Ishikawa (cell line): ENCODE measurements around the gene QARS1.

Experiments
- CEBPB ChIP-seq: IDR thresholded peaks from 2 replicates; pipeline ENCODE4 v1.6.1; 2012
- CREB1 ChIP-seq: IDR thresholded peaks from 2 replicates; pipeline ENCODE4 v1.6.1; 2012; ENCODE audit warnings: low read depth
- EGR1 ChIP-seq: IDR thresholded peaks from 2 replicates; pipeline ENCODE4 v1.6.1; 2012
- EP300 ChIP-seq: IDR thresholded peaks from 2 replicates; pipeline ENCODE4 v1.6.1; 2012; ENCODE audit warnings: borderline replicate concordance
- FOXM1 ChIP-seq: IDR thresholded peaks from 2 replicates; pipeline ENCODE4 v1.6.1; 2012; ENCODE audit warnings: low read depth, borderline replicate concordance
- NFIC ChIP-seq: IDR thresholded peaks from 2 replicates; pipeline ENCODE4 v1.6.1; 2012
- RAD21 ChIP-seq: IDR thresholded peaks from 2 replicates; pipeline ENCODE4 v1.6.1; 2012; ENCODE audit warnings: low read depth
- TAF1 ChIP-seq: IDR thresholded peaks from 2 replicates; pipeline ENCODE4 v1.6.1; 2012; ENCODE audit warnings: low read depth, mild to moderate bottlenecking
- TCF12 ChIP-seq: IDR thresholded peaks from 2 replicates; pipeline ENCODE4 v1.6.1; 2012; ENCODE audit warnings: low read depth
- TEAD4 ChIP-seq: IDR thresholded peaks from 2 replicates; pipeline ENCODE4 v1.6.1; 2012
- YY1 ChIP-seq: IDR thresholded peaks from 2 replicates; pipeline ENCODE4 v1.6.1; 2012; ENCODE audit warnings: low read depth
- ZBTB7A ChIP-seq: IDR thresholded peaks from 2 replicates; pipeline ENCODE4 v1.6.1; 2012; ENCODE audit warnings: low read depth
- TF ChIP-seq, protein P1 (sequence below): IDR thresholded peaks from 2 replicates; pipeline ENCODE4 v1.6.1; 2012; ENCODE audit warnings: low read depth, mild to moderate bottlenecking
- TF ChIP-seq, protein P2 (sequence below): IDR thresholded peaks from 2 replicates; pipeline ENCODE4 v1.6.1; 2012
- TF ChIP-seq, protein P3 (sequence below): IDR thresholded peaks from 2 replicates; pipeline ENCODE4 v1.6.1; 2012

The QARS1 gene

DNA sequence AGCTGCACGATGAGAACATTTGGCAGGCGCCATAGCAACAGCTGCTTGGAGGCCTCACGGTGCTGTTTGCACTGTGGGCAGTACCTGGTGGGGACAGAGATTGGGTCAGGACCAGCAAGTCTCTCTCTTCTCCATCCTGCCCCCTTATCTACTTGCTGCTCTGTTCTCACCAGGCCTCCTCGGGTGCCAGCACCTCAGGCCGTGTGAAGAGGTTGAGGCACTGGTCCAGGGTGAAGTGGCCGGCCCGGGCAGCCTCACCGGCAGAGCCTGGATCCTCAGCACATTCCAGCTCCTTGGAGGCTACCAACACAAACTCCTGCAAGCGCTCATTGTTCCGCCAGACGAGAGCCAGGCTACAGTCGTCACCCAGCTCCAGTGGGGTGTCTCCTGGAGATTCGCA lies 6.2 kb upstream of the QARS1 start:
- TF ChIP-seq CEBPB = no peak
- no peak for TF ChIP-seq CREB1
- TF ChIP-seq RAD21 = no peak
- TF ChIP-seq, protein P1, sequence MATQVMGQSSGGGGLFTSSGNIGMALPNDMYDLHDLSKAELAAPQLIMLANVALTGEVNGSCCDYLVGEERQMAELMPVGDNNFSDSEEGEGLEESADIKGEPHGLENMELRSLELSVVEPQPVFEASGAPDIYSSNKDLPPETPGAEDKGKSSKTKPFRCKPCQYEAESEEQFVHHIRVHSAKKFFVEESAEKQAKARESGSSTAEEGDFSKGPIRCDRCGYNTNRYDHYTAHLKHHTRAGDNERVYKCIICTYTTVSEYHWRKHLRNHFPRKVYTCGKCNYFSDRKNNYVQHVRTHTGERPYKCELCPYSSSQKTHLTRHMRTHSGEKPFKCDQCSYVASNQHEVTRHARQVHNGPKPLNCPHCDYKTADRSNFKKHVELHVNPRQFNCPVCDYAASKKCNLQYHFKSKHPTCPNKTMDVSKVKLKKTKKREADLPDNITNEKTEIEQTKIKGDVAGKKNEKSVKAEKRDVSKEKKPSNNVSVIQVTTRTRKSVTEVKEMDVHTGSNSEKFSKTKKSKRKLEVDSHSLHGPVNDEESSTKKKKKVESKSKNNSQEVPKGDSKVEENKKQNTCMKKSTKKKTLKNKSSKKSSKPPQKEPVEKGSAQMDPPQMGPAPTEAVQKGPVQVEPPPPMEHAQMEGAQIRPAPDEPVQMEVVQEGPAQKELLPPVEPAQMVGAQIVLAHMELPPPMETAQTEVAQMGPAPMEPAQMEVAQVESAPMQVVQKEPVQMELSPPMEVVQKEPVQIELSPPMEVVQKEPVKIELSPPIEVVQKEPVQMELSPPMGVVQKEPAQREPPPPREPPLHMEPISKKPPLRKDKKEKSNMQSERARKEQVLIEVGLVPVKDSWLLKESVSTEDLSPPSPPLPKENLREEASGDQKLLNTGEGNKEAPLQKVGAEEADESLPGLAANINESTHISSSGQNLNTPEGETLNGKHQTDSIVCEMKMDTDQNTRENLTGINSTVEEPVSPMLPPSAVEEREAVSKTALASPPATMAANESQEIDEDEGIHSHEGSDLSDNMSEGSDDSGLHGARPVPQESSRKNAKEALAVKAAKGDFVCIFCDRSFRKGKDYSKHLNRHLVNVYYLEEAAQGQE = no peak
- no peak for TF ChIP-seq EGR1

DNA sequence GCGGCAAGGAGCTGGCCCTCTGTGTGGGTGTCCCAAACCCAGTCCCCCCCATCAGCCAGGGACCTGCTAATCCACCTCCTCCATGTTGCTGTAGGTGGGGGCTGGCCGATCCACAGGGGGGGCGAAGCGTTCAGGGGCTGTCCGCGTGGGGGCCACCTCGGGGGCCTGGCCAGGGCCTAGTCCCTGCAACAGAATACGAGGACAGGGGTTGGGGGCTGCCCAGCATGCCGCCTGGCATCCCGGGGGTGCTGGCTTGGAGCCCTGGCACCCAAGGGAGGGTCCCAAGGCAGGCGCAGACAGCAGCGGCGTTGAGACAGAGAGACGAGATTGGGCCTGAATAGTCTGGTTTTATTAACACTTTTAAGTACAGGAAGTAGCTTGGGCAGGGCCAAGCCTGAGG lies 3.8 kb upstream of the QARS1 start:
- TF ChIP-seq NFIC = no peak
- TF ChIP-seq EGR1 = no peak
- TF ChIP-seq ZBTB7A = no peak
- no peak for TF ChIP-seq YY1
- TF ChIP-seq RAD21 = no peak
- TF ChIP-seq, protein P1 = no peak
- no peak for TF ChIP-seq TCF12
- TF ChIP-seq EP300 = no peak
- TF ChIP-seq CREB1 = no peak
- no peak for TF ChIP-seq FOXM1
- TF ChIP-seq, protein P2, sequence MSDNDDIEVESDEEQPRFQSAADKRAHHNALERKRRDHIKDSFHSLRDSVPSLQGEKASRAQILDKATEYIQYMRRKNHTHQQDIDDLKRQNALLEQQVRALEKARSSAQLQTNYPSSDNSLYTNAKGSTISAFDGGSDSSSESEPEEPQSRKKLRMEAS = no peak
- TF ChIP-seq TEAD4 = no peak
- TF ChIP-seq CEBPB = no peak
- no peak for TF ChIP-seq TAF1
- TF ChIP-seq, protein P3, sequence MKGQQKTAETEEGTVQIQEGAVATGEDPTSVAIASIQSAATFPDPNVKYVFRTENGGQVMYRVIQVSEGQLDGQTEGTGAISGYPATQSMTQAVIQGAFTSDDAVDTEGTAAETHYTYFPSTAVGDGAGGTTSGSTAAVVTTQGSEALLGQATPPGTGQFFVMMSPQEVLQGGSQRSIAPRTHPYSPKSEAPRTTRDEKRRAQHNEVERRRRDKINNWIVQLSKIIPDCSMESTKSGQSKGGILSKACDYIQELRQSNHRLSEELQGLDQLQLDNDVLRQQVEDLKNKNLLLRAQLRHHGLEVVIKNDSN = no peak

DNA sequence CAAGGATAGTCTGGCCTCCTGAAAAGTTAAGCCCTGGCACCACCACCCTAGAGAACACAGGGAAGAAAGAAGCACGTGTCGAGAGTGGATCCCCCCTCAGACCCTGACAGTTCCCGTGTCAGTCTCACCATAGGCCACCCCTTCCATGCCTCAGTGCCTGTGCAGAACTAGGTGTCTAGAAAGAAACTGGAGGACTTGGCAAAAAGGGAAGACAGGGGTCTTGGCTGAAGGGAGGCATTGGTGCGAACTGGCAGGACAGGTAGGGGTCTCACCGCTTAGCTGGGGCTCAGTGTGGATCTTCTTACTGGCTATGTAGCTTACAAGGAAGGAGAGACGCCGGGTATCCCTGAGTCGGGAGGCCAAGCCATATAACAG lies 518 bp downstream of the QARS1 start:
- TF ChIP-seq TEAD4 (no peak), TCF12 (no peak), YY1 (no peak), NFIC (no peak), CEBPB (no peak), EP300 (no peak), CREB1 (no peak), FOXM1 (no peak)
- TF ChIP-seq, protein P3 = no peak
- TF ChIP-seq, protein P1 = no peak

DNA sequence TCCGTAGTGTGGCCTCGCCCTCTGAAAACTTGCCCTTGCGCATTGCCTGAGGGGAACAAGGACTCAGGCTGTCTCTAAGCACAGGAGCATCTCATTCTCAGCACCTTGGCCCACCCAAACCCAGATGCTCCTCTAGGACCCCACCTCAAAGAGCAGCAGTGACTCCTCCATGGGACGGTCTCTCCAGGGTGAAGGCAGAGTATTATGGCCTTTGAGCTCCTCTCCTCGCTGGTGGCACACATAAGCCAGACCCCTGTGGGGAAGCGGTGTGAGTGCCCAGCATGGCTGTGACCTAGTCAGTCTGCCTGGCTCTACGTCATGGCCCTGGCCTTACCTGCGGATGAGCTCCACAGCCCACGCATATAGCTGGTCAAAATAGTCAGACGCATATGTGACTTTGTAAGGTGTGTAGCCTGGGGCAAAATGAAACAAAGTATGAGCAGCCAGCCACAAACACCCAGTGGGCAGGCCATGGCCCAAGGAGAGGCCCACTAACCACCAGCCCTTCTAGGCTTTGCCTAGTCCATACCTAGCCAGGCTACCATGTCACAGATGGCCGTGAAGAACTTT lies 4.4 kb downstream of the QARS1 start:
- TF ChIP-seq ZBTB7A (no peak), NFIC (no peak), CEBPB (no peak), TEAD4 (no peak), EP300 (no peak), EGR1 (no peak)

DNA sequence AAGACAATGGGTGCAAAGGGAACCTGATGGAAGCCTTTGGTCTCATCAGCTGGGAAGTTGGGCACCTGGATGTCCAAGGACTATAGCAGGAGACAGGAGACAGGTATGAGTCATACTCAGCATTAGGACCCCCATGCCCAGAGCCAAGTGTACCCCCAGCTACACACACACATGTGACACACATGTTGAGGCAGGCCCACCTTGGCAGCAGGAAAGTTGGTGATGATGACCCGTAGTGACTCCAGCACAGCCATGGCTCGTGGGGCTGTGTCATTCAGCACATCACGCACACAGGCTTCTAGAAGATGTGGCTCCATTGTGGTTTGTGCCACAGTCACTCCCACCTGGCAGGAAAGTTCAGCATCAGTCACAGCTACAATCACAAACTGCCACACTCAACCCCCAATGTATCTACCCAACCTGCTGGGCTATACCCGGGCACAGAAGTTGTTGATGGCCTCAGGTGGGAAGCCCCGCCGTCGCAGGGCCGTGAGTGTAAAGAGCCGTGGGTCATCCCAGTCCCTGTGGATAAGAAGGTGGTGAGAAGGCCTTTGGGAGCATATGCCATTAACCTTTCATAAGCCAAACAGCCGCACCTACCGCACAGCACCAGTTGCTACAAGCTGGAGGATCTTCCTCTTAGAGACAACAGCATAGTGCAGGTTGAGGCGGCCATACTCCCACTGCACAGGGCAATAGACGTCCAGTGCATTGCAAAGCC lies 5.5 kb downstream of the QARS1 start:
- TF ChIP-seq TCF12 = no peak
- TF ChIP-seq, protein P1 = no peak
